ENCODE data around the gene TMC7. TPM values are rescaled to one million over a fixed set of nuclear protein-coding genes. Genes with fewer than 3 reads are reported as not detected.

The TMC7 gene
- total RNA-seq, 1 experiment from 2014 or later, result 4.3 TPM

- Histone ChIP-seq H3K9ac (ENCODE audit: extremely low read depth, insufficient read length, low read length) (no peak overlapping the region), H2AK5ac (ENCODE audit: insufficient read length, low read length) (no peak overlapping the region), H3K9me3 (ENCODE audit: control insufficient read depth, low read depth, low read length) (no peaks in the 10 kb centered on the region), H3K14ac (ENCODE audit: insufficient read depth, low read length) (no peak overlapping the region), H4K5ac (ENCODE audit: insufficient read length, low read depth, low read length) (no peak overlapping the region), H4K20me1 (ENCODE audit: control insufficient read depth, insufficient read depth, insufficient read length) (no peaks in the 10 kb centered on the region), H2BK20ac (ENCODE audit: low read depth, low read length, poor library complexity, severe bottlenecking) (no peak overlapping the region), H4K91ac (ENCODE audit: insufficient read length, low read depth, low read length) (no peak overlapping the region), H2AFZ (ENCODE audit: low read length) (peak overlapping the region; percentile 45), H3K4ac (ENCODE audit: low read depth, low read length) (no peak overlapping the region), H2BK5ac (ENCODE audit: insufficient read length, low read length) (no peak overlapping the region), H3K79me2 (ENCODE audit: insufficient read depth, low read length) (no peaks in the 10 kb centered on the region), H3K56ac (ENCODE audit: insufficient read length, low read depth, low read length) (no peak overlapping the region), H3K4me2 (ENCODE audit: insufficient read depth, insufficient read length, low read length) (peak overlapping the region; percentile 39), H3K23me2 (ENCODE audit: insufficient read length, low read depth, low read length, poor library complexity, severe bottlenecking) (no peaks in the 10 kb centered on the region), H3K18ac (ENCODE audit: insufficient read length, low read depth, low read length) (no peak overlapping the region), H3K23ac (ENCODE audit: insufficient read length, low read depth, low read length) (no peak overlapping the region), H3K27ac (ENCODE audit: insufficient read length, low read depth, low read length) (no peak overlapping the region), H2BK120ac (ENCODE audit: low read depth, low read length, poor library complexity, severe bottlenecking) (no peak overlapping the region), H3T11ph (ENCODE audit: low read length) (no peak overlapping the region), H3K79me1 (ENCODE audit: insufficient read depth, low read depth, low read length, poor library complexity, severe bottlenecking) (no peaks in the 10 kb centered on the region), H3K4me1 (ENCODE audit: insufficient read depth, low read length) (no peaks in the 10 kb centered on the region), H2BK12ac (ENCODE audit: insufficient read length, low read depth, low read length) (no peak overlapping the region), H3K27me3 (ENCODE audit: insufficient read depth, low read length) (no peaks in the 10 kb centered on the region; the same call in 1 of the 2 replicates), H2BK15ac (ENCODE audit: low read depth, low read length) (no peak overlapping the region), H4K8ac (replicated peaks; ENCODE audit: insufficient read length, low read depth, low read length) (no peak overlapping the region)
- TF ChIP-seq, protein P1, sequence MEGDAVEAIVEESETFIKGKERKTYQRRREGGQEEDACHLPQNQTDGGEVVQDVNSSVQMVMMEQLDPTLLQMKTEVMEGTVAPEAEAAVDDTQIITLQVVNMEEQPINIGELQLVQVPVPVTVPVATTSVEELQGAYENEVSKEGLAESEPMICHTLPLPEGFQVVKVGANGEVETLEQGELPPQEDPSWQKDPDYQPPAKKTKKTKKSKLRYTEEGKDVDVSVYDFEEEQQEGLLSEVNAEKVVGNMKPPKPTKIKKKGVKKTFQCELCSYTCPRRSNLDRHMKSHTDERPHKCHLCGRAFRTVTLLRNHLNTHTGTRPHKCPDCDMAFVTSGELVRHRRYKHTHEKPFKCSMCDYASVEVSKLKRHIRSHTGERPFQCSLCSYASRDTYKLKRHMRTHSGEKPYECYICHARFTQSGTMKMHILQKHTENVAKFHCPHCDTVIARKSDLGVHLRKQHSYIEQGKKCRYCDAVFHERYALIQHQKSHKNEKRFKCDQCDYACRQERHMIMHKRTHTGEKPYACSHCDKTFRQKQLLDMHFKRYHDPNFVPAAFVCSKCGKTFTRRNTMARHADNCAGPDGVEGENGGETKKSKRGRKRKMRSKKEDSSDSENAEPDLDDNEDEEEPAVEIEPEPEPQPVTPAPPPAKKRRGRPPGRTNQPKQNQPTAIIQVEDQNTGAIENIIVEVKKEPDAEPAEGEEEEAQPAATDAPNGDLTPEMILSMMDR (conservative IDR thresholded peaks at IDR 0.05), result peak; percentile 100
- peak; percentile 87 for DNase-seq
- Mint-ChIP-seq H3K9me3 (peaks cover 0 to 4% of the 10 kb centered on the region in 2 experiments; a peak in 1 of 5 replicates), H3K36me3 (ENCODE audit: insufficient read depth in 1 of 3, low read depth in 3 of 3) (peaks cover 5 to 7% (median 7%) of the 10 kb centered on the region in 3 experiments), H3K4me3 (peak overlapping the region; percentile 54 to 67), H3K27ac (no peak overlapping the region; a peak in 1 of 7 replicates), H3K4me1 (peaks cover 7 to 8% of the 10 kb centered on the region in 2 experiments; a peak in 3 of 4 replicates), H3K27me3 (ENCODE audit: low read depth) (peaks cover 27% of the 10 kb centered on the region)
- WGBS (ENCODE audit: extremely low coverage, insufficient read length, low lambda C conversion rate), result no CpG with 5 or more reads among the region's 52 CpGs
Measured at GRCh38 chr16:19086322-19087199, 102.8 kb downstream of the TMC7 start.
